ENCODE data around the gene TUBB4A. TPM values are rescaled to one million over a fixed set of nuclear protein-coding genes. Genes with fewer than 3 reads are reported as not detected.

Gene TUBB4A
- total and polyA plus RNA-seq, 2 of the 8 experiments (the other 6 are each of a cell fraction or from before 2014, with no cell fraction given): 16.8 to 30.4 TPM

- H3K36me3 ChIP-seq (ENCODE audit: control insufficient read depth in 2 of 4, insufficient read depth in 4 of 4, low read length in 3 of 4): no peaks in the 10 kb centered on the region
- peak within 1 kb of the TSS; percentile 87; the same call in 1 of the 2 replicates for H2BK12ac ChIP-seq (ENCODE audit: low read depth, low read length)
- WGBS, 2 experiments (ENCODE audit: extremely low coverage in 1 of 2, insufficient coverage in 1 of 2, insufficient read length in 1 of 2, insufficient replicate concordance in 2 of 2, low coverage in 1 of 2, low lambda C conversion rate in 2 of 2, missing lambda C conversion rate in 1 of 2): 64% methylated on average over 23 of the region's 24 CpGs; no CpG with 5 or more reads in 1 of the 2 experiments
- ChIA-PET CTCF (ENCODE audit: partially characterized antibody) (interaction anchor here (0.6 to 3.8 kb wide), 20 partner anchors 9 to 288 kb away, joined by 3 to 30 read pairs (median 4); partner anchors contain the start of genes ACER1, CRB3 and TUBB4A), POLR2A (ENCODE audit: partially characterized antibody) (no interaction called here)
- peak in 1 of 2 experiments; percentile 65 for DNase-seq (ENCODE audit: low read depth in 1 of 2, low spot score in 2 of 2)
- H3K4me2 ChIP-seq (ENCODE audit: insufficient read depth in 1 of 2, low read depth in 2 of 2, low read length in 2 of 2): 0 out of 4 replicates have a peak within 1 kb of the TSS, but pooled peaks of 1 of the 2 experiments have one; percentile 8
- H3K23ac ChIP-seq (ENCODE audit: insufficient read length): no peak within 1 kb of the TSS
- peak within 1 kb of the TSS; percentile 4 for H4K91ac ChIP-seq (replicated peaks; ENCODE audit: insufficient read length, low read length)
- no peak within 1 kb of the TSS for H4K5ac ChIP-seq (ENCODE audit: insufficient read length, low read depth, low read length)
- H3K18ac ChIP-seq (ENCODE audit: extremely low read depth, low read length): peak within 1 kb of the TSS; percentile 48
- peaks cover 0 to 11% (median 7%) of the 10 kb centered on the region in 4 experiments; a peak in 5 of 7 replicates for H3K4me1 ChIP-seq (replicated peaks in 1 of 4; ENCODE audit: control insufficient read depth in 3 of 4, insufficient read depth in 4 of 4, low read length in 3 of 4)
- peak within 1 kb of the TSS; percentile 75; the same call in 1 of the 2 replicates for H2BK5ac ChIP-seq (ENCODE audit: low read depth, low read length)
- H3K14ac ChIP-seq (ENCODE audit: insufficient read length): no peak within 1 kb of the TSS
- no peak within 1 kb of the TSS for H2BK20ac ChIP-seq (ENCODE audit: low read length)
- no peak within 1 kb of the TSS for H3K4me3 ChIP-seq (ENCODE audit: extremely low read depth in 1 of 4, insufficient read depth in 2 of 4, low read depth in 3 of 4, low read length in 4 of 4)
- H2BK15ac ChIP-seq (ENCODE audit: low read length): 0 out of 2 replicates have a peak within 1 kb of the TSS, but pooled peaks have one; percentile 92
- no peaks in the 10 kb centered on the region for H3K79me1 ChIP-seq (ENCODE audit: low read depth, low read length)
- no peaks in the 10 kb centered on the region for H3K9me3 ChIP-seq (ENCODE audit: insufficient read depth in 2 of 2, low read depth in 1 of 2, low read length in 1 of 2)
- H3K9ac ChIP-seq (replicated peaks in 1 of 4; ENCODE audit: extremely low read depth in 1 of 4, low read depth in 3 of 4, low read length in 3 of 4): no peak within 1 kb of the TSS; a peak in 2 of 7 replicates
- no peak within 1 kb of the TSS for H2AK5ac ChIP-seq (ENCODE audit: low read depth, low read length)
- FAIRE-seq: peak; percentile 24
- no peak within 1 kb of the TSS for H3K27ac ChIP-seq (ENCODE audit: low read depth, low read length)
- no peak within 1 kb of the TSS for H2BK120ac ChIP-seq (replicated peaks; ENCODE audit: low read depth, low read length)
- H4K20me1 ChIP-seq (replicated peaks in 1 of 2; ENCODE audit: control insufficient read depth in 1 of 2, insufficient read depth in 2 of 2, low read length in 2 of 2): peaks cover 0 to 3% of the 10 kb centered on the region in 2 experiments
- peaks cover 0 to 4% (median 0%) of the 10 kb centered on the region in 4 experiments; a peak in 1 of 7 replicates for H3K27me3 ChIP-seq (replicated peaks in 1 of 4; ENCODE audit: control insufficient read depth in 3 of 4, extremely low read depth in 1 of 4, insufficient read depth in 3 of 4, low read length in 3 of 4)
- H3K4ac ChIP-seq (replicated peaks; ENCODE audit: insufficient read length, low read depth, low read length): no peak within 1 kb of the TSS
- no peaks in the 10 kb centered on the region for H3K79me2 ChIP-seq (ENCODE audit: control insufficient read depth in 1 of 2, insufficient read depth in 2 of 2, low read length in 2 of 2)
- no peak within 1 kb of the TSS; the same call in 1 of the 2 replicates for H4K8ac ChIP-seq (ENCODE audit: extremely low read depth, insufficient read depth, low read length)
- no peak within 1 kb of the TSS for H2AFZ ChIP-seq (ENCODE audit: low read length)
- peaks cover 3% of the 10 kb centered on the region; the same call in 1 of the 2 replicates for H3K23me2 ChIP-seq (ENCODE audit: low read depth, low read length)
- no peak within 1 kb of the TSS for H3K56ac ChIP-seq (replicated peaks; ENCODE audit: insufficient read length, low read depth, low read length)
- TF ChIP-seq CTCF (IDR thresholded peaks at IDR 0.05; ENCODE audit: control extremely low read depth in 1 of 3, insufficient read depth in 1 of 3, low read depth in 1 of 3, low read length in 3 of 3) (peak; percentile 70 to 83 (median 72)), SRF (IDR thresholded peaks at IDR 0.05; ENCODE audit: low read depth, low read length) (no peak), SAP30 (IDR thresholded peaks at IDR 0.05; ENCODE audit: insufficient read depth, insufficient replicate concordance, low read length) (no peak), MAFK (IDR thresholded peaks at IDR 0.05; ENCODE audit: low read depth, low read length) (no peak), RAD21 (IDR thresholded peaks at IDR 0.05 in 1 of 2, conservative IDR thresholded peaks at IDR 0.05 in 1 of 2; ENCODE audit: low read depth in 2 of 2, low read length in 2 of 2) (peak; percentile 47 to 65), HDAC2 (IDR thresholded peaks at IDR 0.05; ENCODE audit: borderline replicate concordance in 1 of 2, low read depth in 2 of 2, low read length in 2 of 2) (0 out of 4 replicates have a peak, but pooled peaks of 1 of the 2 experiments have one; percentile 49), SP1 (IDR thresholded peaks at IDR 0.05; ENCODE audit: low read depth, low read length) (no peak)
These were observed 20.4 kb downstream of the TUBB4A start, which contains the start of gene DENND1C for GRCh38 chr19:6481541-6482342. Gene DENND1C, minus strand, starts transcription at chr19:6481787. Its CDS starts 92 bp downstream, at chr19:6481695.

Data from H1 (cell line).